Measurements from ENCODE around the gene PLK2.

PLK2 gene

GRCh38 chr5:58481066-58481676, 21.3 kb upstream of the PLK2 start:
- TF ChIP-seq ZNF274 (IDR thresholded peaks at IDR 0.05; ENCODE audit: low read depth, low read length) (no peak), SUZ12 (IDR thresholded peaks at IDR 0.05; ENCODE audit: extremely low read depth, insufficient read depth, insufficient read length) (no peak), YY1 (IDR thresholded peaks at IDR 0.05; ENCODE audit: insufficient read depth, insufficient read length) (no peak)
- Histone ChIP-seq H3K4me1 (ENCODE audit: insufficient read depth, insufficient read length) (no peaks in the 10 kb centered on the region), H3K9ac (ENCODE audit: insufficient read length, low read depth) (no peak overlapping the region), H3K9me3 (ENCODE audit: insufficient read depth, low read length) (no peaks in the 10 kb centered on the region), H3K36me3 (ENCODE audit: insufficient read depth, insufficient read length, low read length) (no peaks in the 10 kb centered on the region), H3K4me3 (ENCODE audit: insufficient read length, low read depth) (no peak overlapping the region), H3K27me3 (ENCODE audit: insufficient read depth, insufficient read length) (no peaks in the 10 kb centered on the region)
- DNase-seq (ENCODE audit: low read depth, low spot score): no peak

GRCh38 chr5:58477760-58478376, 18.0 kb upstream of the PLK2 start:
- Histone ChIP-seq H3K27me3 (ENCODE audit: insufficient read depth, insufficient read length) (no peaks in the 10 kb centered on the region), H3K9me3 (ENCODE audit: insufficient read depth, low read length) (peaks cover 16% of the 10 kb centered on the region), H3K4me3 (ENCODE audit: insufficient read length, low read depth) (no peak overlapping the region), H3K4me1 (ENCODE audit: insufficient read depth, insufficient read length) (no peaks in the 10 kb centered on the region), H3K9ac (ENCODE audit: insufficient read length, low read depth) (no peak overlapping the region), H3K36me3 (ENCODE audit: insufficient read depth, insufficient read length, low read length) (no peaks in the 10 kb centered on the region)
- DNase-seq (ENCODE audit: low read depth, low spot score): no peak
- TF ChIP-seq SUZ12 (IDR thresholded peaks at IDR 0.05; ENCODE audit: extremely low read depth, insufficient read depth, insufficient read length) (no peak), ZNF274 (IDR thresholded peaks at IDR 0.05; ENCODE audit: low read depth, low read length) (no peak)

DNA sequence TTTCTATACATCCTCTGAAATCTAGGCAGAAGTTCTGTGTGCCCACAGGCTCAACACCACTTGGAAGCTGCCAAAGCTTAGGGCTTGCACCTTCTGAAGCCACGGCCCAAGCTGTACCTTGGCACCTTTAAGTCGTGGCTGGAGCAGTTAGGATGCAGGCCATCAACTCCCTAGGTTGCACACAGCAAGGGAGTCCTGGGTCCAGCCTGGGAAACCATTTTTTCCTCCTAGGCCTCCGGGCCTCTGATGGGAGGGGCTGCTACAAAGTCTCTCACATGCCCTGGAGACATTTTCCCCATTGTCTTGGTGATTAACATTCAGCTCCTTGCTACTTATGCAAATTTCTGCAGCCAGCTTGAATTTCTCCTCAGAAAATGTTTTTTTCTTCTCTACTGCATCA, 15.5 kb upstream of the PLK2 start:
- H3K9me3 ChIP-seq (ENCODE audit: insufficient read depth, low read length): peaks cover 16% of the 10 kb centered on the region
- H3K27me3 ChIP-seq (ENCODE audit: insufficient read depth, insufficient read length): no peaks in the 10 kb centered on the region
- no peak overlapping the region for H3K9ac ChIP-seq (ENCODE audit: insufficient read length, low read depth)
- no peaks in the 10 kb centered on the region for H3K36me3 ChIP-seq (ENCODE audit: insufficient read depth, insufficient read length, low read length)
- TF ChIP-seq SUZ12 (IDR thresholded peaks at IDR 0.05; ENCODE audit: extremely low read depth, insufficient read depth, insufficient read length) (no peak), ZNF274 (IDR thresholded peaks at IDR 0.05; ENCODE audit: low read depth, low read length) (no peak), YY1 (IDR thresholded peaks at IDR 0.05; ENCODE audit: insufficient read depth, insufficient read length) (no peak)
- H3K4me1 ChIP-seq (ENCODE audit: insufficient read depth, insufficient read length): no peaks in the 10 kb centered on the region
- DNase-seq (ENCODE audit: low read depth, low spot score): no peak
- H3K4me3 ChIP-seq (ENCODE audit: insufficient read length, low read depth): no peak overlapping the region

- no peaks in the 10 kb centered on the region for H3K36me3 ChIP-seq (ENCODE audit: insufficient read depth, insufficient read length, low read length)
- no peak overlapping the region for H3K4me3 ChIP-seq (ENCODE audit: insufficient read length, low read depth)
- H3K9ac ChIP-seq (ENCODE audit: insufficient read length, low read depth): no peak overlapping the region
- H3K27me3 ChIP-seq (ENCODE audit: insufficient read depth, insufficient read length): no peaks in the 10 kb centered on the region
- DNase-seq (ENCODE audit: low read depth, low spot score): no peak
- H3K9me3 ChIP-seq (ENCODE audit: insufficient read depth, low read length): peaks cover 5% of the 10 kb centered on the region
- TF ChIP-seq YY1 (IDR thresholded peaks at IDR 0.05; ENCODE audit: insufficient read depth, insufficient read length) (no peak), ZNF274 (IDR thresholded peaks at IDR 0.05; ENCODE audit: low read depth, low read length) (no peak), SUZ12 (IDR thresholded peaks at IDR 0.05; ENCODE audit: extremely low read depth, insufficient read depth, insufficient read length) (no peak)
- H3K4me1 ChIP-seq (ENCODE audit: insufficient read depth, insufficient read length): peaks cover 5% of the 10 kb centered on the region
Measured at GRCh38 chr5:58469896-58470295, 10.0 kb upstream of the PLK2 start.

DNA sequence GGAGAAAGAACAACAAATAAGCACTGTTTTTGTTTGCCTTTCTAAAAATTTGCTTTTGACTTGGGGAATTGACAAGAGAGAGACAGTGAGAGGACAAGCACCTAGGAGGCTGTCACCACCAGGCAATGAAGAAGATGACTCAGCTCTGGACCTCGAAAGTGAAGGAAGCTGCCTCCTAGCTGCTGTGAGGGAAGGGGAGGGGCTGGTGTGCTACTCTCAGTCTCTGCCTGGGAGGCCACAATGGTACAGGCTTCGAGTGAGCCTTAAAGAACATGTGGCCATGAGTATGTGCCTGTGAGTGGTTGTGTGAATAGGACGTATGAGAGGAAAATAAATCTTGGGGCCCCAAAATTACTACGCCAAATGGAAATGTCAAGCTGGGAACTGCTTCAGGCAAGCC, 7.1 kb upstream of the PLK2 start:
- peak; percentile 35 for DNase-seq (ENCODE audit: low read depth, low spot score)
- no peak overlapping the region for H3K4me3 ChIP-seq (ENCODE audit: insufficient read length, low read depth)
- H3K9ac ChIP-seq (ENCODE audit: insufficient read length, low read depth): no peak overlapping the region
- no peaks in the 10 kb centered on the region; the same call in 1 of the 2 replicates for H3K9me3 ChIP-seq (ENCODE audit: insufficient read depth, low read length)
- H3K27me3 ChIP-seq (ENCODE audit: insufficient read depth, insufficient read length): no peaks in the 10 kb centered on the region
- no peaks in the 10 kb centered on the region for H3K36me3 ChIP-seq (ENCODE audit: insufficient read depth, insufficient read length, low read length)
- H3K4me1 ChIP-seq (ENCODE audit: insufficient read depth, insufficient read length): peaks cover 5% of the 10 kb centered on the region
- TF ChIP-seq SUZ12 (IDR thresholded peaks at IDR 0.05; ENCODE audit: extremely low read depth, insufficient read depth, insufficient read length): no peak
- TF ChIP-seq ZNF274 (IDR thresholded peaks at IDR 0.05; ENCODE audit: low read depth, low read length): no peak
- no peak for TF ChIP-seq YY1 (IDR thresholded peaks at IDR 0.05; ENCODE audit: insufficient read depth, insufficient read length)

DNA sequence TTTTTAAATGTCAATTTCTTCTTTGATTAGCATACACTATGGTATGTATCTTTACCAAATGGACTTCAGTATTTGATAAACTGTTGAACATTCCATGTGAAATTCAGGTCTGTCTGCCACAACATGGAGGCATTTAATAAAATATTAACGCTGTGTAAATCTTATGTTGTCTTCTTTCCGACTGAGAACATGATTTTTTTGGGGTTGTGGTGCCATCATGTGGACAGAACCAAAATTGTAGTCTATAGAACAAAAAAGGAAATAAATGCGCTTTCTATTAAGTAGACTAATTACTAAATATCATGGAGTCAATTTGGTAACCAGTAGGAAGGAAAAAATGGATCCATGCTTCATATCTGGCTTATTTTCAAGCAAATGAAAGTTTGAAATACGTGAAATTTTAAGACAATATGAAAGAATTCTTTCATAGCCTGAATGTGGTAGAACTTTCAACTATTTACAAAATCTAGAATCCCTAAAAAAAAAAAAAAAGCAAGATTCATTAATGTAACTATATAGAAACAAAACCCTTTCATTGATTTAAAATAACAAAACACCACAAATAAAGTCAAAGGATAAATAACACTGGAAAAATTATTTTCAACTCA, 2.8 kb upstream of the PLK2 start:
- H3K9ac ChIP-seq (ENCODE audit: insufficient read length, low read depth): no peak overlapping the region
- H3K4me1 ChIP-seq (ENCODE audit: insufficient read depth, insufficient read length): peaks cover 5% of the 10 kb centered on the region
- peak; percentile 33 for DNase-seq (ENCODE audit: low read depth, low spot score)
- H3K9me3 ChIP-seq (ENCODE audit: insufficient read depth, low read length): no peaks in the 10 kb centered on the region; the same call in 1 of the 2 replicates
- peaks cover 11% of the 10 kb centered on the region for H3K36me3 ChIP-seq (ENCODE audit: insufficient read depth, insufficient read length, low read length)
- no peak for TF ChIP-seq ZNF274 (IDR thresholded peaks at IDR 0.05; ENCODE audit: low read depth, low read length)
- no peak for TF ChIP-seq SUZ12 (IDR thresholded peaks at IDR 0.05; ENCODE audit: extremely low read depth, insufficient read depth, insufficient read length)
- TF ChIP-seq YY1 (IDR thresholded peaks at IDR 0.05; ENCODE audit: insufficient read depth, insufficient read length): no peak
- H3K27me3 ChIP-seq (ENCODE audit: insufficient read depth, insufficient read length): no peaks in the 10 kb centered on the region
- no peak overlapping the region for H3K4me3 ChIP-seq (ENCODE audit: insufficient read length, low read depth)

DNA sequence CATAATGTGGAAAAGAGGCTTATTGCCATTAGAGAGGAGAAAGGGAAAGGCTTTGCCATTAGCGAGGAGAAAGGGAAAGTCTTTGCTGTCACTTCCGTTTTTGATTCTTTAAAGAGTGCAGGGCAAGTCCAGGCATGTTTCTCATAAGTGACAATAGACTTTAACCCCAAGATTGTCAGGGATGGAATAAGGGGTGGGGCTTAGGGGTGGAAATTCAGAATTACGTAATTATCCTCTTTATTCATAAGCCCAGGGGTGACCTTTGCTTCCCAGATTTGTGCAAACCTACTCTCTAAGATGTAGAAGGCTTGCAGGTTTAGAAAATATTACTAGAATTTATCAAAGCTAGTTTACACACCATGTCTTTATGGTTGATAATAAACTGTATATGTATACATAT, 2.3 kb upstream of the PLK2 start:
- no peak for TF ChIP-seq ZNF274 (IDR thresholded peaks at IDR 0.05; ENCODE audit: low read depth, low read length)
- no peak for TF ChIP-seq SUZ12 (IDR thresholded peaks at IDR 0.05; ENCODE audit: extremely low read depth, insufficient read depth, insufficient read length)
- TF ChIP-seq YY1 (IDR thresholded peaks at IDR 0.05; ENCODE audit: insufficient read depth, insufficient read length): no peak
- peaks cover 17% of the 10 kb centered on the region for H3K36me3 ChIP-seq (ENCODE audit: insufficient read depth, insufficient read length, low read length)
- no peak overlapping the region for H3K9ac ChIP-seq (ENCODE audit: insufficient read length, low read depth)
- H3K9me3 ChIP-seq (ENCODE audit: insufficient read depth, low read length): no peaks in the 10 kb centered on the region; the same call in 1 of the 2 replicates
- H3K4me3 ChIP-seq (ENCODE audit: insufficient read length, low read depth): no peak overlapping the region
- no peaks in the 10 kb centered on the region for H3K27me3 ChIP-seq (ENCODE audit: insufficient read depth, insufficient read length)
- no peak for DNase-seq (ENCODE audit: low read depth, low spot score)
- peaks cover 4% of the 10 kb centered on the region for H3K4me1 ChIP-seq (ENCODE audit: insufficient read depth, insufficient read length)
